GM12874 (cell line): ENCODE measurements around the gene PPP1R12A.

Experiments used
- CTCF ChIP-seq: IDR thresholded peaks from 2 replicates; pipeline ENCODE4 v1.5.1; 2011; ENCODE audit warnings: low read depth, mild to moderate bottlenecking, control low read depth, low read length, moderate library complexity; ENCODE audit not compliant: insufficient read depth

PPP1R12A gene

GRCh38 chr12:79871621-79872020 is 63.3 kb downstream of the PPP1R12A start:
- no peak for TF ChIP-seq CTCF

DNA sequence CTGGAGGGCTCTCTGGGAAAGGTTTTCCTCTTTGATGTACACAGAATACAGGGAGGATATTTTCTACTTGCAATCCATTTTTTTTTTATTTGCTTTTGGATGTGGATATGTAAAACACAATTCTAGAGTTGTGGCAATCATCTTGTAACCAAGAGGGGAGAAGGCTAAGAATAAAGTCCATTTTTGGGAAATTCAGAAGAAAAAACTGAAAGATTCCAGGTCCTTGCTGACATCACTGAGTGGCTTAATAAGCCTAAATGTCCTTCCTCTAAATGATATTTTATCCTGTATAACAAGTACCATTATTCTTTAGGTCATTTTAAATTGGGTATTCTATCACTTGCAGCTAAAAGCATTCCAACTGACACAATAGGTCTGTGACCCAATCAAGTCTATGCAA is 64.0 kb downstream of the PPP1R12A start:
- no peak for TF ChIP-seq CTCF

DNA sequence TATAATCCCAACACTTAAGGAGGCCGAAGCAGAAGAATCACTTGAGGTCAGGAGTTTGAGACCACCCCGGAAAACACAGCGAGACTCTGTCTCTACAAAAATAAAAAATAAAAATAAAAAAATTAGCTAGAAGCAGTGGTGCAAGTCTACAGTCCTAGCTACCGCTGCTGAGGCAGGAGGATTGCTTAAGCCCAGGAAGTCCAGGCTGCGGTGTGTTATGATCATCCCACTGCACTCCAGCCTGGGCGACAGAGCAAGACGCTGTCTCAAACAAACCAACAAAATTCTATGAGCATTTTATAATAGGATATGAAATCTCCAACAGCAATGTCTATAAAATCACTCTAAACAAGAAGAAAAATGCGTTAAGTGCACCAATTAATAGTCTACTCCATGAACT is 75.3 kb downstream of the PPP1R12A start:
- TF ChIP-seq CTCF = no peak

DNA sequence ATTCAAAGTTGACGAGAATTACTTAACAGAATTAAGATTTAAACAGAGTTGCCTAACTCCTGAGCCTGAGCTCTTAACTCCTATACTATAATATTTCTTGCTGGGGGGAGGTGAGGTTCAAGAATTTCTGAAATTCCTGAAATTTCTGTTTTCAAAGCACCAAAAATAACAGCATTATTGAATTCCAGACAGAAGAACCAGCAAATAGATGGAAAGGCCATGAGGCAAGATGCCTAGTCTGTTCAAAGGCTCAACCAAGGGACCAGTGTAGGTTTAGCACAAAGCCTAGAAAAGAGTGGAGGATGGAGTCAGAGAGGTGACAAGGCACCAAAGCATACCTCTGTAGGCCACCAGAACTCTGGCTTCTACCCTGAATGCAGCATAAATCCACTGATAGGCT is 76.4 kb downstream of the PPP1R12A start:
- TF ChIP-seq CTCF = no peak

GRCh38 chr12:79857675-79858074 is 77.2 kb downstream of the PPP1R12A start:
- TF ChIP-seq CTCF = no peak

GRCh38 chr12:79850610-79851299 is 84.1 kb downstream of the PPP1R12A start:
- no peak for TF ChIP-seq CTCF

DNA sequence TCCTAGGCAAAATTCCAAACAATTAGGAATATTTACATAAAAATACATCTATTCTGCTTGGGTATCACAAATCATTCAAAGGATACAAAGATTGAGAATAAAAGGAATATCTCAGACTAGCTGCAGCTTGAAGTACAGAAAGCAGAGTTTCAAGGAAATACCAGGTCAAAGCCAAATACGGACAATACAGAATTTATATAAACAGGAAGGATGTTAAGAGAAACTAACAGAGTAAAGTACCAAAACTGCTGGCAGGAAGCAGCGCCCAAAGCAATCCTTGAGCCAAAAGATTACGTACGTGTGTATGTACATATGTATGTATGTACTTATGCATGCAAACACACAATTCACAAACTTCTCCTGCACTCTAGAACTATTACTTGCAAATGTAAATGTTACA is 86.6 kb downstream of the PPP1R12A start:
- TF ChIP-seq CTCF = no peak

GRCh38 chr12:79847417-79847816 is 87.5 kb downstream of the PPP1R12A start:
- TF ChIP-seq CTCF = no peak
